ENCODE data around the gene NDUFAF2. TPM values are rescaled to one million over a fixed set of nuclear protein-coding genes. Genes with fewer than 3 reads are reported as not detected.

NDUFAF2 gene
- total and polyA plus RNA-seq, 2 of the 8 experiments (the other 6 are each of a cell fraction or from before 2014, with no cell fraction given), result 10.7 to 46.5 TPM

- no peak for TF ChIP-seq SAP30 (IDR thresholded peaks at IDR 0.05; ENCODE audit: insufficient read depth, insufficient replicate concordance, low read length)
- no peak for TF ChIP-seq POU5F1 (IDR thresholded peaks at IDR 0.05; ENCODE audit: low read depth, low read length)
These were observed 171.0 kb downstream of the NDUFAF2 start (continued) for GRCh38 chr5:61115968-61116367.
